GM19397 (cell line): ENCODE results near the gene MRRF.
"Not testable (repeated sequence)": the region's sequence is repeated elsewhere in the genome, so short reads cannot be mapped to it uniquely, and the experiment has no call there.

Experiments used
- ATAC-seq: cut with Tn5 transposase; IDR thresholded peaks from one replicate; pipeline ENCODE4 v1.9.1; 2021; ENCODE audit warnings: mild to moderate bottlenecking, moderate library complexity; ENCODE audit not compliant: unreplicated experiment

MRRF gene

GRCh38 chr9:122350577-122351355 lies 86.1 kb downstream of the MRRF start:
- peak; percentile 78 for ATAC-seq

GRCh38 chr9:122354536-122355199 lies 90.0 kb downstream of the MRRF start:
- ATAC-seq: no peak

- no peak for ATAC-seq
Observed at GRCh38 chr9:122355336-122355875, 90.7 kb downstream of the MRRF start.

- no peak for ATAC-seq
Observed at GRCh38 chr9:122356627-122357026, 91.9 kb downstream of the MRRF start.

GRCh38 chr9:122360891-122361290 lies 96.2 kb downstream of the MRRF start:
- ATAC-seq: no peak

GRCh38 chr9:122363131-122363530 lies 98.4 kb downstream of the MRRF start:
- ATAC-seq: not testable (repeated sequence)

- ATAC-seq: no peak
Observed at GRCh38 chr9:122364117-122364782, 99.6 kb downstream of the MRRF start.

- ATAC-seq: no peak
Observed at GRCh38 chr9:122364783-122365150, 100.1 kb downstream of the MRRF start.

GRCh38 chr9:122366074-122366660 lies 101.5 kb downstream of the MRRF start:
- no peak for ATAC-seq

- ATAC-seq: no peak
Observed at GRCh38 chr9:122367065-122367464, 102.4 kb downstream of the MRRF start.

- no peak for ATAC-seq
Observed at GRCh38 chr9:122367774-122368460, 103.2 kb downstream of the MRRF start.

- ATAC-seq: no peak
Observed at GRCh38 chr9:122368642-122369041, 104.0 kb downstream of the MRRF start.

- ATAC-seq: peak; percentile 27
Observed at GRCh38 chr9:122370303-122370702, 105.6 kb downstream of the MRRF start.

GRCh38 chr9:122370869-122371755 lies 106.4 kb downstream of the MRRF start, which contains the start of gene PTGS1:
Gene PTGS1, plus strand, starts transcription at chr9:122371024. Its CDS starts 61 bp downstream, at chr9:122371085.
- ATAC-seq: peak; percentile 67

- no peak for ATAC-seq
Observed at GRCh38 chr9:122371846-122372245, 107.2 kb downstream of the MRRF start.

GRCh38 chr9:122372856-122373845 lies 108.5 kb downstream of the MRRF start:
- no peak for ATAC-seq

- no peak for ATAC-seq
Observed at GRCh38 chr9:122374885-122375420, 110.3 kb downstream of the MRRF start.

- ATAC-seq: no peak
Observed at GRCh38 chr9:122376796-122377195, 112.1 kb downstream of the MRRF start.
